ENCODE data around the gene DSCAM.

- TF ChIP-seq CTCF (IDR thresholded peaks at IDR 0.05) (no peak), POLR2A (IDR thresholded peaks at IDR 0.05) (no peak)
Observed at GRCh38 chr21:40562242-40563002, 284.5 kb downstream of the DSCAM start.
